GM12872 (cell line): ENCODE results near the gene RAB2B.

Experiments used
- CTCF ChIP-seq: IDR thresholded peaks from 3 replicates; pipeline ENCODE4 v1.5.1; 2011; ENCODE audit warnings: low read depth, mild to moderate bottlenecking, low read length, moderate library complexity; ENCODE audit not compliant: insufficient read depth

Gene RAB2B

GRCh38 chr14:21518725-21519124 lies 42.0 kb upstream of the RAB2B start:
- TF ChIP-seq CTCF, result no peak

GRCh38 chr14:21514341-21514740 lies 37.6 kb upstream of the RAB2B start:
- no peak for TF ChIP-seq CTCF

- no peak for TF ChIP-seq CTCF
Measured at GRCh38 chr14:21510735-21511657, 34.2 kb upstream of the RAB2B start, which contains the start of gene METTL3. TSS of gene METTL3 (minus strand) at chr14:21511340. CDS start at chr14:21511223, 117 bp downstream.

GRCh38 chr14:21509432-21510143 lies 32.8 kb upstream of the RAB2B start:
- TF ChIP-seq CTCF, result no peak

- TF ChIP-seq CTCF, result no peak
Measured at GRCh38 chr14:21506557-21506956, 29.8 kb upstream of the RAB2B start.

- no peak for TF ChIP-seq CTCF
Measured at GRCh38 chr14:21505012-21505553, 28.3 kb upstream of the RAB2B start.

GRCh38 chr14:21503376-21503775 lies 26.6 kb upstream of the RAB2B start:
- no peak for TF ChIP-seq CTCF
